Naive thymus-derived CD4-positive, alpha-beta T cell (primary cell): ENCODE data around the gene KIRREL1. TPM values are rescaled to one million over a fixed set of nuclear protein-coding genes. Genes with fewer than 3 reads are reported as not detected.

Source experiments
- ATAC-seq: fragments of 150-1000 bp; cut with Tn5 transposase; 2 replicates; pipeline ENCODE4 v1.10.0; 2021; ENCODE audit warnings: mild to moderate bottlenecking, moderate library complexity
- CTCF ChIA-PET: fragments of 350-600 bp; sonication (Branson Sonifier 250); formaldehyde crosslinking; loops from one replicate; lab custom pipeline; 2021; ENCODE audit warnings: antibody characterized with exemption; lab: Charles Lee
- POLR2A ChIA-PET: fragments of 350-600 bp; sonication (Branson Sonifier 250); formaldehyde crosslinking; loops from one replicate; lab custom pipeline; 2021; ENCODE audit warnings: antibody characterized with exemption, inconsistent platforms; lab: Charles Lee
- DNase-seq, 9 donors: peaks; one replicate each; pipeline versions ENCODE4 v3.0.0 to v3.0.0-alpha.2; 2020 to 2022; ENCODE audit warnings: mixed read lengths in 1 of 9
- H3K27ac ChIP-seq: one replicate; pipeline ENCODE4 v1.7.0; 2013; ENCODE audit warnings: mild to moderate bottlenecking, low read depth, low read length, moderate library complexity
- H3K27me3 ChIP-seq, 2 donors: one replicate each; pipeline ENCODE4 v1.7.0; 2013; ENCODE audit warnings: low read length in 2 of 2, mild to moderate bottlenecking in 2 of 2, moderate library complexity in 2 of 2; ENCODE audit not compliant: control insufficient read depth in 2 of 2, insufficient read depth in 2 of 2
- H3K36me3 ChIP-seq, 3 experiments: 1 replicate in 2 of 3; 2 replicates in 1 of 3; pipeline ENCODE4 v1.7.0; 2013; ENCODE audit warnings: low read length in 3 of 3, mild to moderate bottlenecking in 3 of 3, moderate library complexity in 1 of 3; ENCODE audit not compliant: insufficient read depth in 3 of 3, control insufficient read depth in 2 of 3
- H3K4me1 ChIP-seq, 2 donors: one replicate each; pipeline ENCODE4 v1.7.0; 2013; ENCODE audit warnings: low read length in 2 of 2, mild to moderate bottlenecking in 2 of 2, moderate library complexity in 1 of 2; ENCODE audit not compliant: control insufficient read depth in 2 of 2, insufficient read depth in 2 of 2
- H3K4me3 ChIP-seq: 2 replicates; pipeline ENCODE4 v1.7.0; 2013; ENCODE audit warnings: mild to moderate bottlenecking, low read length
- H3K9me3 ChIP-seq, 3 experiments: 1 replicate in 2 of 3; 2 replicates in 1 of 3; pipeline ENCODE4 v1.7.0; 2013; ENCODE audit warnings: low read length in 3 of 3; ENCODE audit not compliant: control insufficient read depth in 2 of 3
- H3K27ac Mint-ChIP-seq, 9 donors: one replicate each; pipeline ENCODE4 v1.8.0; 2020 to 2022; ENCODE audit warnings: mixed read lengths in 9 of 9, mild to moderate bottlenecking in 8 of 9, moderate library complexity in 5 of 9, inconsistent platforms in 2 of 9
- H3K27me3 Mint-ChIP-seq, 5 donors: one replicate each; pipeline ENCODE4 v1.8.0; 2021 to 2022; ENCODE audit warnings: mixed read lengths in 5 of 5, mild to moderate bottlenecking in 1 of 5
- H3K36me3 Mint-ChIP-seq, 5 donors: one replicate each; pipeline ENCODE4 v1.8.0; 2020 to 2022; ENCODE audit warnings: mixed read lengths in 5 of 5, mild to moderate bottlenecking in 3 of 5, inconsistent platforms in 1 of 5
- H3K4me1 Mint-ChIP-seq, 7 donors: one replicate each; pipeline ENCODE4 v1.8.0; 2020 to 2022; ENCODE audit warnings: mixed read lengths in 7 of 7, mild to moderate bottlenecking in 3 of 7, inconsistent platforms in 1 of 7
- H3K4me3 Mint-ChIP-seq, 10 donors: one replicate each; pipeline ENCODE4 v1.8.0; 2020 to 2022; ENCODE audit warnings: mild to moderate bottlenecking in 10 of 10, mixed read lengths in 10 of 10, moderate library complexity in 6 of 10, inconsistent platforms in 2 of 10
- H3K9me3 Mint-ChIP-seq, 11 donors: one replicate each; pipeline ENCODE4 v1.8.0; 2020 to 2022; ENCODE audit warnings: mixed read lengths in 11 of 11, mild to moderate bottlenecking in 4 of 11, inconsistent platforms in 1 of 11, moderate library complexity in 1 of 11
- intact Hi-C, 2 donors: fragments of 100-400 bp; cut with micrococcal nuclease; formaldehyde crosslinking; loops; one replicate each; pipeline ENCODE4 v1.15.1; 2023
- polyA plus RNA-seq, 2 donors: library from polyadenylated mRNA; unstranded; fragments of 300-500 nt; fragmentation: Illumina TruSeq; gene quantifications; one replicate each; pipeline ENCODE4 v1.2.3, GENCODE V29; 2021
- total RNA-seq, 6 experiments: library from RNA in 5 of 6; stranded (reverse) in 5 of 6; gene quantifications; 1 replicate in 5 of 6; 2 replicates in 1 of 6; pipeline ENCODE4 v1.2.3 and lab custom pipeline; 2021 to 2026

Gene KIRREL1
- total and polyA plus RNA-seq, 7 experiments from 2014 or later, result not detected

DNA sequence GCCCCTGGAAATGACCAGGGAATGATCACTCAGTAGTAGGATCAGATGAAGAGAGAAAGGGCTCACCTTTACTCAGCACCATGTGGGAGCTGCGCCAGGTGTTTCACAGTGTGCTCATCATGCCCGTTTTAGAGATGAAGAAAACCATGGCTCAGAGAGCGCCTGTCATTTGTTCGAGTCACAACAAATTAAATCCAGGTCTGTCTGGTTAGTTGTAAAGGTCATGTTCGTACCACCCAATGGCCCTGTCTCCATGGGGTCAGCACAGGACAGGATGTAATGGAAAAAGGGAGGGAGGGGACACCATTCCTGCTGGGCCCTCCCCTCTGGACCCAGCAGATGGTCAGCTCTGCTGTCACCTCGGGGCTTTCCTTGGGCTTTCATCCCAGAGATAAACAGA, 15.2 kb downstream of the KIRREL1 start:
- H3K9me3 Mint-ChIP-seq, result no peaks in the 10 kb centered on the region
- H3K4me1 Mint-ChIP-seq, result no peaks in the 10 kb centered on the region
- CTCF ChIA-PET, result no interaction called here
- POLR2A ChIA-PET, result no interaction called here
- no peaks in the 10 kb centered on the region for H3K36me3 Mint-ChIP-seq
- intact Hi-C loops, result no loop called here
- no peaks in the 10 kb centered on the region for H3K9me3 ChIP-seq
- H3K27me3 ChIP-seq, result no peaks in the 10 kb centered on the region
- no peaks in the 10 kb centered on the region for H3K4me1 ChIP-seq
- H3K4me3 ChIP-seq, result no peak overlapping the region
- DNase-seq, result no peak
- no peak overlapping the region for H3K27ac Mint-ChIP-seq
- H3K36me3 ChIP-seq, result no peaks in the 10 kb centered on the region
- H3K4me3 Mint-ChIP-seq, result no peak overlapping the region
- no peak overlapping the region for H3K27ac ChIP-seq
- no peak for ATAC-seq
- H3K27me3 Mint-ChIP-seq, result peaks cover 4 to 31% (median 22%) of the 10 kb centered on the region in 5 donors

GRCh38 chr1:158011714-158012113, 18.3 kb downstream of the KIRREL1 start:
- H3K4me3 Mint-ChIP-seq, result no peak overlapping the region
- H3K36me3 ChIP-seq, result no peaks in the 10 kb centered on the region
- H3K27me3 ChIP-seq, result no peaks in the 10 kb centered on the region
- no peak overlapping the region for H3K4me3 ChIP-seq
- no peak for DNase-seq
- peaks cover 7 to 41% (median 21%) of the 10 kb centered on the region in 5 donors for H3K27me3 Mint-ChIP-seq
- ATAC-seq, result no peak
- H3K36me3 Mint-ChIP-seq, result no peaks in the 10 kb centered on the region
- no peaks in the 10 kb centered on the region for H3K9me3 Mint-ChIP-seq
- H3K4me1 Mint-ChIP-seq, result peaks cover 0 to 1% (median 0%) of the 10 kb centered on the region in 7 donors
- CTCF ChIA-PET, result no interaction called here
- intact Hi-C loops, result no loop called here
- POLR2A ChIA-PET, result no interaction called here
- no peak overlapping the region for H3K27ac ChIP-seq
- no peak overlapping the region for H3K27ac Mint-ChIP-seq
- H3K4me1 ChIP-seq, result no peaks in the 10 kb centered on the region
- no peaks in the 10 kb centered on the region for H3K9me3 ChIP-seq

GRCh38 chr1:158013840-158014730, 20.6 kb downstream of the KIRREL1 start:
- no peak for DNase-seq
- H3K27ac ChIP-seq, result no peak overlapping the region
- intact Hi-C loops, result no loop called here
- no peaks in the 10 kb centered on the region for H3K36me3 ChIP-seq
- ChIA-PET POLR2A (no interaction called here), CTCF (no interaction called here)
- Mint-ChIP-seq H3K4me3 (no peak overlapping the region), H3K27me3 (peaks cover 9 to 44% (median 20%) of the 10 kb centered on the region in 5 donors), H3K4me1 (peaks cover 0 to 3% (median 0%) of the 10 kb centered on the region in 7 donors), H3K9me3 (peaks cover 0 to 1% (median 0%) of the 10 kb centered on the region in 11 donors), H3K36me3 (no peaks in the 10 kb centered on the region), H3K27ac (peak overlapping the region in 1 of 9 donors; percentile 54)
- no peak overlapping the region for H3K4me3 ChIP-seq
- no peak for ATAC-seq
- no peaks in the 10 kb centered on the region for H3K27me3 ChIP-seq
- H3K4me1 ChIP-seq, result no peaks in the 10 kb centered on the region
- no peaks in the 10 kb centered on the region for H3K9me3 ChIP-seq

DNA sequence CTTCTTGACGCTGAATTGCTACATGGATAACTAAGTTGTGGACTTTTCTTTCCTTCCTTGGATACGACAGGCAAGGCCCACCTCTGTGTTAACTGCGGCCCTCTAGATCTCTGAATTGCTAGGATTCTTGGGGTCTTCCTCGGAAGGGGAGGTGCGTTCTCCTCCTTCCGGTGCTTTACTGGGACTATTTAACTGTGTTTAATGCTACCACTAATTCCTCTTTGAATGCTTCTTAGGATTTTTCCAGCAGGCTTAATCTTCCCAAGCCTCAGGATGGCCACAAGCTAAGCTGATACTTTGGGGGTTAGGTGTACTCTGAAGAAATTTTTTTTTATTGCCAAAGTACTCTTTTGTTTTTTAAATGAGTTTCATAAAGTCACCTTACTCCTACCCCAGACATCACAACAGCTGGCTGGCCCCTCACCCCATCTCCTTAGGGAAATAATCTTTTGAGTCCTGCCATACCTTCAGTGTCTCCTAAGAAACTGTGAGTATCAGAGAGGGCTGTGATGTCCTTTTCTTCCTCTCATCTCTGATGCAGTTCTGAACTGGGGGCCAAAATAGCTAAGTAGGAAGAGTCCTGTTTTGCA, 21.4 kb downstream of the KIRREL1 start:
- H3K9me3 Mint-ChIP-seq, result peaks cover 0 to 1% (median 0%) of the 10 kb centered on the region in 11 donors
- H3K4me3 ChIP-seq, result no peak overlapping the region
- no peaks in the 10 kb centered on the region for H3K36me3 Mint-ChIP-seq
- no peak overlapping the region for H3K4me3 Mint-ChIP-seq
- H3K27ac ChIP-seq, result no peak overlapping the region
- no peaks in the 10 kb centered on the region for H3K9me3 ChIP-seq
- DNase-seq (no peak), ATAC-seq (no peak)
- no peak overlapping the region for H3K27ac Mint-ChIP-seq
- ChIA-PET CTCF (no interaction called here), POLR2A (no interaction called here)
- H3K27me3 ChIP-seq, result no peaks in the 10 kb centered on the region
- H3K36me3 ChIP-seq, result no peaks in the 10 kb centered on the region
- H3K4me1 ChIP-seq, result no peaks in the 10 kb centered on the region
- intact Hi-C loops, result no loop called here
- peaks cover 9 to 45% (median 15%) of the 10 kb centered on the region in 5 donors for H3K27me3 Mint-ChIP-seq
- H3K4me1 Mint-ChIP-seq, result peaks cover 0 to 3% (median 0%) of the 10 kb centered on the region in 7 donors

DNA sequence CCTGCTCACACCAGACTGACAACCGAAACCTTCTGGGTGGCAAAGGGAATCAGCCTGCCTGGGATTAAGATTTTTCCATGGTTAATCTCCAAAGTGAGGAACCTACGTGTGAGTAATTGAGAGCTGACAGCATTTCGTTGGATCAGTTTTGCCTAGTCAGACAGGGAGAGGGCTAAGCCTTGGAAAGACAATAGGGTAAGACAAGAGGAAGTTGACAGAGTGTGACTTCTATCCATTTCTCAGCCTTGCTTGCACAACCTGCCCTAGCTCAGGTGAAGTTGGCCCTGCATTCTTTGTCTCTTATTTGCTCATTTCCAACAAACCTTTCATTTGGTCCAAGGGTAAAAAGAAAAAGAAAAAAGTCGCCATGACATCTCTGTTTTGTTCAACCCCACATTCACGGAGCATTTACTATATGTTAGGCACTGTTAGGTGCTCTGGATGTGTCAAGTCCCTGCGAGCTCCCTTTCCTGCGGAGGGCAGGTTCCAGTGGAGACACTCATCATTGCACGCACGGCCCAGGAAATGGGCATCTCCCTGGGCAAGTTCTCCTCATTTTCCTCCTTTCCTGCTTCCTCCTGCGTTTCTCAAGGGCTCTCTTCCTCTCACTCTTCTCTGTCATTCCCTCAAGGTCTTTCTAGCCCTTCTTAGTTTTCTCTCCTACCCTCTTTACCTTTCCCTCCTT, 23.3 kb downstream of the KIRREL1 start:
- H3K4me3 ChIP-seq, result no peak overlapping the region
- H3K27me3 Mint-ChIP-seq, result peaks cover 6 to 46% (median 9%) of the 10 kb centered on the region in 5 donors
- no peaks in the 10 kb centered on the region for H3K9me3 ChIP-seq
- no peak overlapping the region for H3K27ac ChIP-seq
- POLR2A ChIA-PET, result no interaction called here
- H3K4me3 Mint-ChIP-seq, result no peak overlapping the region
- intact Hi-C loops, result no loop called here
- H3K4me1 Mint-ChIP-seq, result peaks cover 0 to 3% (median 0%) of the 10 kb centered on the region in 7 donors
- H3K27me3 ChIP-seq, result no peaks in the 10 kb centered on the region
- H3K27ac Mint-ChIP-seq, result no peak overlapping the region
- CTCF ChIA-PET, result no interaction called here
- H3K36me3 Mint-ChIP-seq, result no peaks in the 10 kb centered on the region
- H3K9me3 Mint-ChIP-seq, result peaks cover 0 to 1% (median 0%) of the 10 kb centered on the region in 11 donors
- H3K36me3 ChIP-seq, result no peaks in the 10 kb centered on the region
- no peaks in the 10 kb centered on the region for H3K4me1 ChIP-seq
- ATAC-seq (no peak), DNase-seq (no peak)

DNA sequence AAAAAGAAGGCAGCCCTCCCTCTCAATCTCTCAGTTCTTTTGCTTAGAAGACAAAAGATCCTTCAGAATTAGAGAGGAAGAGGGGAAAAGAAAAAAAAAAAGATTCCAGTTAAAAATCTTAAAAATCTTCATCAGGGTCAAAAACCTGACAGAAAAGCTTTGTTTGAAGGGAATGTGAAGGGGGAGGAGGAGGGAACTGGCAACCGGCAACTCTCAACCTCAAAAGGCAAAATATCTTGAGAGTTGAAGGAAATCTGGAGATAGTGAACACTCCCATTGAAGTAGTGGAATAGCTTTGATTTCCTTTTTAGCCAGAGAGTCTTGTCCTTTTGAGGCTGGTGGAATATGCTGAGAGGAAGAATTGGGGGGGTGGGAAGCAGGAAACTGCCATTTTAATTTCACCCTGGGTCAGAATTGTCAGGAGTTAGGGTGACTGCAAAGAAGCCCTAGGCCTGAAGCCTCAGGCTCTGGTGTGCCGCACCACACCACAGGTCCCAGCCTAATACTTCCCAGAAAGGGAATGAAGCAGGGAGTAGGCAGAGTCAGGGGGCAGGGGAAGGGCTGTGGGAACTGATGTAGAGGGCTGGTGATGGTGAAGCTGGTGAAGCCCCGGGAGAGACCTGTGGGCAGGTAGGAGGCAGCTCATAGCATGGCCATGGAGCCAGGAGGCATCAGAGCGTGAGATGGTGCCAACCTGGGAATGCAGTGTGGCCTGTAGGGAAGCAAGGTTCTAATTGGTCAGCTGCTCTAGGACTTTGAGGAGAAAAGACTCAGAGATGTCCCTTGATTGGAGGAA, 24.6 kb downstream of the KIRREL1 start:
- H3K4me3 Mint-ChIP-seq, result no peak overlapping the region
- POLR2A ChIA-PET, result no interaction called here
- CTCF ChIA-PET, result no interaction called here
- H3K27ac ChIP-seq, result no peak overlapping the region
- H3K27me3 Mint-ChIP-seq, result peaks cover 6 to 53% (median 9%) of the 10 kb centered on the region in 5 donors
- no peak for DNase-seq
- no peak for ATAC-seq
- H3K4me3 ChIP-seq, result no peak overlapping the region
- no peaks in the 10 kb centered on the region for H3K9me3 ChIP-seq
- H3K9me3 Mint-ChIP-seq, result peaks cover 0 to 1% (median 0%) of the 10 kb centered on the region in 11 donors
- H3K27ac Mint-ChIP-seq, result no peak overlapping the region
- H3K4me1 Mint-ChIP-seq, result peaks cover 0 to 3% (median 0%) of the 10 kb centered on the region in 7 donors
- H3K27me3 ChIP-seq, result no peaks in the 10 kb centered on the region
- intact Hi-C loops, result no loop called here
- no peaks in the 10 kb centered on the region for H3K4me1 ChIP-seq
- H3K36me3 Mint-ChIP-seq, result no peaks in the 10 kb centered on the region
- no peaks in the 10 kb centered on the region for H3K36me3 ChIP-seq
